GM21576 (cell line): Measurements from ENCODE around the gene BBC3.

ENCODE experiments used
- ATAC-seq: cut with Tn5 transposase; IDR thresholded peaks from one replicate; pipeline ENCODE4 v1.9.1; 2021; ENCODE audit warnings: mild to moderate bottlenecking, moderate library complexity; ENCODE audit not compliant: unreplicated experiment

The BBC3 gene

DNA sequence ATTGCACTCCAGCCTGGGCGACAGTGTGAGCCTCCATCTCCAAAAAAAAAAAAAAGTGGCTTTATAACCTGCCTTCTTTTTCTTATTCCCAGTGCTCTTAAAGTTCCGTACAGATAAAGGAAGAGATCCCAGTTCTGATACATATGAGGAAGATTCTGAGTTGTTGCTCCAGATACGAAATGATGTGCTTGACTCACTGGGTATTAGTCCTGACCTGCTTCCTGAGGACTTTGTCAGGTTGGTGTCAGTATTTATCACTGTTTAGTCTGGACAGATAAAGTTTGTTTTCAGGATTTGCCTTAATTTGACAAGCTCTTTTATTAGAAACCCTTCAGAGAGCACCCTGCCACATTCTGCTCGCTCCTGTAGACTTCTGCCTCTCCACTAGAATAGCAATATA is 33.9 kb downstream of the BBC3 start:
- ATAC-seq = no peak

DNA sequence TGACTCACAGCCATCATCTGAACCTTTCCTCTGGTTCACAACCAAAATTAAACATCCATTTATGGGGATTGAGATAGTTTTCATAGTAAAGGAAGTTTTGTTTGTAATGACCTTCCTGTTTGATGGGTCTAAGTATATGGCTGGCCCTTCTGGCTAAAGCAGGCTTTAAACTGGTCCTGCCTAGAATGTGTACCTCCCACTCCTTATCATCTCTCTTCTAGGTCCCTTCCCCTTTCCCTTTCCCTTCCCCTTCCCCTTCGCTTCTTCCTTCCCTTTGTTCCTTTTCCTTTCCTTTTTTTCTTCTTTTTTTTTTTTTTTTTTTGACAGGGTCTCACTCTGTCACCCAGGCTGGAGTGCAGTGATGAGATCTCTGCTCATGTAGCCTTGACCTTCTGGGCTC is 35.6 kb downstream of the BBC3 start:
- ATAC-seq = no peak

DNA sequence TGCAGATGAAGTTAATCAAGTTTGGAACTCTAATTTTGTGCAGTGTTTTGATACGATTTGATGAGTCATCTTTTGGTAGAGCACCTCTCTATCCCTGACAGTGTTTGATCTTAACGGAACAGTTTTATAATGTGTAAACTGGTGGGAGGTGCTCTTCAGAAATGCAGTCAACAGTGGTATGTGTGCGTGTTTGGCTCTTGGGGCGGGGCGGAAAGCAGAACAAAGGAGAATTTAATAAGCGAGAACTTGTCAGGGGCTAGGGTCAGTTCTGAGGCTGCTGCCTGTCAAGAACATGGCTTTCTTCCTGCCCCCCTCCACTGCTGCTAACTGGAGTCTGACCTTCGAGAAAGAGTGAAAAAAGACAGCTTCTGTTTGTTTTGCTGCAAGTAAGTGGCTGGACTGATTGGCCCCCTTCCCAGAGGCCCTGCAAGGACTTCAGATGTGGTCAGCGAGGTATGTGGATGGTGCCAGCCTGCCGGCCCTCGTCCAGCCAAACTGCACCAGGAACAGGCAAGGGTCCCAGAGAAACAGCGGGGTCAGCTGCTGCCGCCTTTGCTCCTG is 40.8 kb downstream of the BBC3 start:
- ATAC-seq = no peak

DNA sequence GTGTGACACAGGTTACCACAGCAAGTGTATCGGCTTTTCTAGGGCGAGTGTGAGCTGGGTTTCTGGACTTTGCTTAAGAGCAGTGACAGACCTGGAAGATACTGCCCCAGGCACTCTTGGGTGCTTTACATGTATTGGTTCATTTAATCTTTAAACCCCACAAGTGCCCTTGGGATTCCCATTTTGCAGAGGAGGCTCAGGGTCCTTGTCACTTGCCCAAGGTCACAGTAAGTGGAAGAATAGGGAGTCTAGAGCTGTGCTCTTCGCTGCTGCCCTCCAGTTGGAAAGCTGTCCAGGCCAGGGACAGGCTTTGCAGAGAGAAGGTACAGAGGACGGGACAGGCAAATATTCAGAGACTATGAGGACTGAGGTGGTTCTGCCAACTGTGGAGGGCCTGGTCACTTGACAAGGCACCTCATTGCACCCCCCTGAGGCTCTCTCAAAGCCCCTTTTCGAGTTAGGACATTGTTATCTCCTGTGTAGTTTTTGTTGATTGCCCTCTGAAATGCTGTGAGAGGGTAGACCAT is 42.4 kb downstream of the BBC3 start:
- ATAC-seq = no peak

DNA sequence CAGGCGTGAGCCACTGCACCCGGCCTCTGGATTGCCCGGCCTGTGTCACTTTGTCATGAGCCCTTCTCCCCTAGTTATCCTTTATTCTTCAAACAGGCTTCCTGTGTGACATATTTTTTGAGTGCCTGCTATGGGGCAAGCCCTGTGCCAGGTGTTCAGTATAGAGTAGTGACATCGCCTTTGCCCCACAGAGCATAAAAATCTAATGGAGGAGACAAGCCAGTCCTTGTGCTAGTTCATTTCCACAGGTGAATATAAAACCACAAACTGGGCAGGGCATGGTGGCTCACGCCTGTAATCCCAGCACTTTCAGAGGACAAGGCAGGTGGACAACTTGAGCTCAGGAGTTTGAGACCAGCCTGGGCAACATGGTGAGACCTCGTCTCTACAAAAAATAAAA is 43.2 kb downstream of the BBC3 start:
- no peak for ATAC-seq

DNA sequence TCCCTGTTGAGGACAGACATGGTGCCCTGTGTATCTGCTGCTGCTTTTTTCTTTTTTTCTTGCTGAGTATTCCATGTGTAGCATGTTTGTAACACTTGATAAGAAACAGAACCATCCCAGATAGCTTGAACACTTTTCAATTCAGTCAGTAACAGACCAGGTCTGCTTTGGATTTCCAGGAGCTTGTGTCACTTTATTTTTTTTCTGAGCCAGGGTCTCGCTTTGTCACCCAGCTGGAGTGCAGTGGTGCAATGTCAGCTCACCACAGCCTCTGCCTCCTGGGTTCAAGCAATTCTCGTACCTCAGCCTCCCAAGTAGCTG is 43.7 kb downstream of the BBC3 start:
- no peak for ATAC-seq

DNA sequence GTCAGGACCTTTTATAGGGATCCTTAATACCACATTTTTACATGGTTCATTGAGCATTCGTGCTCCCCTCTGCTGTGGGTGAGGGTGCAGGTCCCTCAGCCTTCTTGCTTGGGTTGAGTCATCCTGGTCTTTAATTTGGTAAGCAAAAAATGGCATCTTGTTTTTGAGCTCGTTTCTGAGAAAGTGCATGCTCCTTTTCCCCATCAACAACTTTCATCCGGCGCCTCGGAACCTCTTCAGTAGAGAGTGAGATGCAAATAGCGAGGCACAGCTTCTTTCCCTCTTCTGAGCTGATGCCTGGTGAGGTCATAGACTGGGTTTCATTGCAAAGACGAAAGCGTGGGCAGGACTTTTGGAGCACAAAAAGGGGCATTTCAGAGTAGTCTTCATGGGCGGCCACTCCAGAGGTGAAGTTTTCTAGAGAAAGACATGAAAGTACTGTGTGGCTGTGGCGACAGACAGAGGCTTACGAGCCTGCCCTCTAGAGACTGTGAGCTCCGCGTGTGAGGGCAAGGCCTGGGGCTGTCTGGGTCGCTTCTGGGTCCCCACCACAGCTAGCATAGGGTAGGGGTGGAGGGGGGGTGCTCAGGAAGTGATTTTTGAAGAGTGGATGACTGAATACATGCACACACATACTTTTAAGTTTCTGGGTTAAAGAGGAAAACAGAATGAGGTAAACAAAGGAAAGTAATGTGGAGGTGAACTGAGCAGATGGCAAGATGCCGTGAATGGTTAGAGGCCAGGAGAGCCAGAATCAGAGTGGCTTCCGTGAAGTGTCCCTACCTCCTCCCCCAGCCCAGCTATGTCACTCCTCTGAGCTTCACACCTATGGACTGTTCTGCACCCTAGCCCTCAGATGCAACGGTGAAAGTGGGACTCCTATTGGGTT is 44.3 kb downstream of the BBC3 start:
- ATAC-seq = peak; percentile 86

DNA sequence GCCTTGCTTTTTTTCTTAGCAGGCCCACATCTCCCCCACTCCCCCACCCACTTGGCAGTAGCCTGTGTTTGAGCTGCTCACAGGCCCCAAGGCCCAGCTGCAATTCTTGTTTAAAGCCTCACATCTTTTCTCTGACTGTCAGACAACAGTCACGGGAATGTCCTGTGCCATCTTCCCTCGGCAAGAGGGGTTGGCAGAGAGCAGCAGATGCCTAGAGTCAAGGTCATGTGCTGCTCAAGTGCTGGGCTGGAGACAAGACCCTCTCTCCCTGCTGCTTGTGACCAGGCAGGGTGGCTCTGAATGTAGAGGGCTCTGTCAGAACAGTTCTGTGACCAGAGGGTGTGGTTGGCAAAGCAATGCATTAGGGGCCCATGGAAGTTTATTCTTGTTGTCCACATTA is 47.4 kb downstream of the BBC3 start:
- no peak for ATAC-seq

DNA sequence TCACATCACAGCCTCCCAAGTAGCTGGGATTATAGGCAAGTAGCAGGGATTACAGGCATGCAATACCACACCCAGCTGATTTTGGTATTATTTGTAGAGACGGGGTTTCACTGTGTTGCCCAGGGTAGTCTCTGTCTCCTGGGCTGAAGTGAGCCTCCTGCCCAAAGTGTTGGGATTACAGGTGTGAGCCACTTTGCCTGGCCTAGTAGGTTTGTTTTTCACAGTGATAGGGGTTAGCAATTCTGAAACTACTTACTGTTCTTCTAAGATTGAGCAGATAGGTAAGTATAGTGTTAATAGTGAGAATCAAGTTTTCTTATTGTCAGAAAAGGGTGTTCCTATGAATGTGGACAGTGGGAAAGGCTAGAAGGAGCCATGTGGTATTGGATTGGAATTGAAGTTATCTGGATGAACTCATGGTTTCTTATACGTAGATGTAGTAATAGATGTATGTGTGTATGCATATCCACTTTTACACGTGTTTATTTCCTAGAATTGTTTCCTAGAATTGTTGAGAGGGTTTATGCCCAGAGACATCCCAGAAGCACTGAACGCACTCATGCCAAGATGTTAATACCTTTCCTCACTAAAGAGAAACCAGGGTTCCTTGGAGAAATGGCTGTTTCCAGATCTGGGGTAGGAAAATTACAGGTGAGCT is 51.2 kb downstream of the BBC3 start:
- ATAC-seq = no peak

DNA sequence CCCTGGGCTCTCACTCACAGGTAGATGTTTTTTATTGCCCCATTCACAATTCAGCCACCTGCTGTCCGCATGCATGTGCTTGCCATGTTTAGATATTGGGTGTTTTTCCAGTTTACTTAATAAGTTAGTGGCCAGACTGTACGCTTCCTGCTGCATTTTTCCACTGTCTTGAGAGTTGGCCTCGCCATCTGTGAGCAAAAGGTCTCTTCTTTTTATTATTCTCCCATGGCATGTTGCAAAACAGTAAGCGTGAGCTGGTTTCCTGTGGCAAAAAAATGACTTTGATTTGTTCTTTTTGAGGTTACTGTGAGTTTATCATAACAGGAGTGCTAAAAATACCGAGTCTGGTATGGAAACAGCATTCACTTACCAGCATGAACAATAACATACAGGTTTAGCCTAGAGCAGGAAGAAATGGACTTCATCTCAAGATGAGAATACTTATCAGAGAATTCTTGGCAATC is 54.3 kb downstream of the BBC3 start:
- no peak for ATAC-seq

DNA sequence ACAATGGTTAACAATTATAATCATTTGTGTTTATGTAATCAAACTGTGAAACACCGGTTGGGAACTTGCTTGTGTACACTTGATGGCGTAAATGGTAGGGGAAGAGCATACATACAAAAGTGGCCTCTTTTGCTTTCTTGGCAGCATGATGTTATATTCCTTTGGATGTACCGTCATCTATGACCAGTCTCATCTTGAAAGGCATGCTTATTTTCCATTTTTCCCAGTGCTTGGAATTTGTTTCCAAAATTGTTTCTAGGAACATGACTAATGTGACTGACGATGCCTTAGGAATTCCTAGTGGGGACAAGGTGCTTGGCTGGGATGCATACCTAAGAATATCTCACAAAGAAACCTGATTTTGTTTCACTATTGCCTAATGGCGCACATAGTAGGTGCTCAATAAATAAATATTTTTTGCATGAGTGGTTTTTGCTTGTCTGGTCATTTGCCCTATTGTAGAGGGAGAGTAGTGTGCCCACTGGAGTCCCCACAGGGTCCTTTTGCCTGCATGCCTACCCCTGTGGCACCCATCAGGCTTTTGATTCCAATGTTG is 54.9 kb downstream of the BBC3 start:
- no peak for ATAC-seq

DNA sequence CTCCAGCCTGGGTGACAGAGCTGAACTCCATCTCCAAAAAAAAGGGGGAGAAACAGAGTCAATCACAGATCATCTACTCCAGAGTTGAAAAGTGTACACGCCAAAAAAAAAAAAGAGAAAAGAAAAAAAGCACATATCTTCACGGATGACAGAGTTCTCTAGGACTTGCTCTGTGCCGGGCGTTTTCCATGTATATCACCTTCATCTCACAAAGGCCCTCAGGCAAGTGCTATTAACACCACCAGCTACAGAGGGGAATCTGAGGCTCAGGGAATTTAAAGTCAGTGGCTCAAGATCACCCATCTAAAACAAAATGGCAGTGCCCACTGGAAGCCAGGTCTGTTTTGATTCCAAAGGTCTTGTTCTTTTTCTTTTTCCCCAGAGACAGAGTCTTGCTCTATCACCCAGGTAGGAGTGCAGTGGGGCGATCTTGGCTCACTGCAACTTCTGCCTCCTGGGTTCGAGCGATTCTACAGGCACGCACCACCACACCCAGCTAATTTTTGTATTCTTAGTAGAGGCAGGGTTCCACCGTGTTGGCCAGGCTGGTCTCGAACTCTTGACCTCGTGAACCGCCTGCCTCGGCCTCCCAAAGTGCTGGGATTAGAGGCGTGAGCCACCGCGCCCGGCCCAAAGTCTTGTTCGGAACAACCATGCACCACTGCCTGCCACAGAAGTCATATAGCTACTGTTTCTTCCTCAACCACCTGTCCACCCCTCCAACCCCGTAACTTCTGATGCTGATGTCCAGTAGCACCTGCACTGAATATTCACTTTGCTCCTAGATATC is 58.1 kb downstream of the BBC3 start:
- ATAC-seq = no peak
